ENCODE results near the gene NRXN2.

Gene NRXN2

GRCh38 chr11:64696045-64696444 lies 27.0 kb downstream of the NRXN2 start:
- no peak for DNase-seq

GRCh38 chr11:64695548-64695947 lies 27.4 kb downstream of the NRXN2 start:
- no peak for DNase-seq

GRCh38 chr11:64694821-64695365 lies 28.1 kb downstream of the NRXN2 start:
- DNase-seq = no peak

GRCh38 chr11:64694026-64694755 lies 28.8 kb downstream of the NRXN2 start:
- no peak for DNase-seq

GRCh38 chr11:64692764-64693331 lies 30.1 kb downstream of the NRXN2 start:
- no peak for DNase-seq

GRCh38 chr11:64691543-64691942 lies 31.5 kb downstream of the NRXN2 start:
- DNase-seq = no peak

GRCh38 chr11:64690235-64690634 lies 32.8 kb downstream of the NRXN2 start:
- no peak for DNase-seq

GRCh38 chr11:64688534-64688982 lies 34.4 kb downstream of the NRXN2 start:
- peak; percentile 82 for DNase-seq

- DNase-seq = no peak
Observed at GRCh38 chr11:64687643-64688533, 35.1 kb downstream of the NRXN2 start.

- DNase-seq = no peak
Observed at GRCh38 chr11:64687204-64687603, 35.8 kb downstream of the NRXN2 start.

- DNase-seq = no peak
Observed at GRCh38 chr11:64686466-64687170, 36.4 kb downstream of the NRXN2 start.

GRCh38 chr11:64685536-64685935 lies 37.5 kb downstream of the NRXN2 start:
- DNase-seq = no peak

- DNase-seq = no peak
Observed at GRCh38 chr11:64684357-64684756, 38.6 kb downstream of the NRXN2 start.

GRCh38 chr11:64681171-64681570 lies 41.8 kb downstream of the NRXN2 start:
- no peak for DNase-seq

- DNase-seq = no peak
Observed at GRCh38 chr11:64679846-64680245, 43.2 kb downstream of the NRXN2 start.

- no peak for DNase-seq
Observed at GRCh38 chr11:64677441-64678023, 45.5 kb downstream of the NRXN2 start.

- no peak for DNase-seq
Observed at GRCh38 chr11:64676261-64676615, 46.8 kb downstream of the NRXN2 start.

GRCh38 chr11:64675450-64676260 lies 47.3 kb downstream of the NRXN2 start:
- DNase-seq = peak; percentile 82

- DNase-seq = no peak
Observed at GRCh38 chr11:64674774-64675173, 48.2 kb downstream of the NRXN2 start.

- no peak for DNase-seq
Observed at GRCh38 chr11:64673279-64673678, 49.7 kb downstream of the NRXN2 start.

GRCh38 chr11:64672875-64673274 lies 50.1 kb downstream of the NRXN2 start:
- no peak for DNase-seq

- DNase-seq = no peak
Observed at GRCh38 chr11:64670975-64671374, 52.0 kb downstream of the NRXN2 start.

All from EL (cell line).